GM18873 (cell line): Measurements from ENCODE around the gene CEMIP.
"Not testable (repeated sequence)": the region's sequence is repeated elsewhere in the genome, so short reads cannot be mapped to it uniquely, and the experiment has no call there.

ENCODE experiments used
- ATAC-seq: cut with Tn5 transposase; IDR thresholded peaks from one replicate; pipeline ENCODE4 v1.9.1; 2021; ENCODE audit warnings: mild to moderate bottlenecking, moderate library complexity, moderate number of reproducible peaks; ENCODE audit not compliant: unreplicated experiment, low FRiP score

Gene CEMIP

GRCh38 chr15:80945605-80946004, 166.4 kb downstream of the CEMIP start:
- no peak for ATAC-seq

- ATAC-seq = no peak
Measured at GRCh38 chr15:80946576-80946975, 167.4 kb downstream of the CEMIP start.

- no peak for ATAC-seq
Measured at GRCh38 chr15:80948651-80949292, 169.6 kb downstream of the CEMIP start.

- no peak for ATAC-seq
Measured at GRCh38 chr15:80949756-80950155, 170.6 kb downstream of the CEMIP start.

- no peak for ATAC-seq
Measured at GRCh38 chr15:80950291-80951078, 171.3 kb downstream of the CEMIP start.

- ATAC-seq = no peak
Measured at GRCh38 chr15:80951941-80952340, 172.8 kb downstream of the CEMIP start.

- ATAC-seq = no peak
Measured at GRCh38 chr15:80953001-80953952, 174.1 kb downstream of the CEMIP start.

- ATAC-seq = no peak
Measured at GRCh38 chr15:80953953-80954778, 175.0 kb downstream of the CEMIP start.

- not testable (repeated sequence) for ATAC-seq
Measured at GRCh38 chr15:80955571-80956452, 176.6 kb downstream of the CEMIP start.

GRCh38 chr15:80957556-80957955, 178.4 kb downstream of the CEMIP start:
- ATAC-seq = no peak

GRCh38 chr15:80957976-80958375, 178.8 kb downstream of the CEMIP start:
- no peak for ATAC-seq

GRCh38 chr15:80958818-80959495, 179.8 kb downstream of the CEMIP start:
- ATAC-seq = no peak

GRCh38 chr15:80965454-80965853, 186.3 kb downstream of the CEMIP start:
- not testable (repeated sequence) for ATAC-seq

- no peak for ATAC-seq
Measured at GRCh38 chr15:80966431-80967197, 187.4 kb downstream of the CEMIP start.

- ATAC-seq = no peak
Measured at GRCh38 chr15:80967451-80967850, 188.3 kb downstream of the CEMIP start.

- ATAC-seq = no peak
Measured at GRCh38 chr15:80967991-80968510, 188.9 kb downstream of the CEMIP start.

GRCh38 chr15:80969316-80969715, 190.1 kb downstream of the CEMIP start:
- ATAC-seq = no peak
